HG03175 (cell line): ENCODE results near the gene TMEM150C.
A peak's percentile ranks its signal among the peaks of the same experiment; 100 is the strongest.
"Not testable (repeated sequence)": the region's sequence is repeated elsewhere in the genome, so short reads cannot be mapped to it uniquely, and the experiment has no call there.

Experiments used
- ATAC-seq: cut with Tn5 transposase; IDR thresholded peaks from one replicate; pipeline ENCODE4 v1.9.1; 2021; ENCODE audit warnings: mild to moderate bottlenecking, moderate library complexity; ENCODE audit not compliant: unreplicated experiment

Gene TMEM150C

DNA sequence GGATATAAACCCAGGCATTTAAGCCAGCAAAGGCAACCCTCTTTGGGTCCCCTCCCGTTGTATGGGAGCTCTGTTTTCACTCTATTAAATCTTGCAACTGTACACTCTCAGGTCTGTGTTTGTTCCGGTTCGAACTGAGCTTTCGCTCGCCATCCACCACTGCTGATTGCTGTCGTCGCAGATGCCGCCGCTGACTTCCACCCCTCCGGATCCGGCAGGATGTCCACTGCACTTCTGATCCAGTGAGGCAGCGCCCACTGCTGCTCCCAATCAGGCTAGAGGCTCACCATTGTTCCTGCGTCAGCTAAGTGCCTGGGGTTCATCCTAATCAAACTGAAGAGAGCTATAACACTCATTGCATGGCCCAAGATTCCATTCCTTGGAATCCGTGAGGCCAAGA lies 82.2 kb downstream of the TMEM150C start:
- ATAC-seq = no peak

GRCh38 chr4:82477469-82477868 lies 84.3 kb downstream of the TMEM150C start:
- ATAC-seq = not testable (repeated sequence)

- not testable (repeated sequence) for ATAC-seq
These were observed 85.9 kb downstream of the TMEM150C start for GRCh38 chr4:82475931-82476330.

DNA sequence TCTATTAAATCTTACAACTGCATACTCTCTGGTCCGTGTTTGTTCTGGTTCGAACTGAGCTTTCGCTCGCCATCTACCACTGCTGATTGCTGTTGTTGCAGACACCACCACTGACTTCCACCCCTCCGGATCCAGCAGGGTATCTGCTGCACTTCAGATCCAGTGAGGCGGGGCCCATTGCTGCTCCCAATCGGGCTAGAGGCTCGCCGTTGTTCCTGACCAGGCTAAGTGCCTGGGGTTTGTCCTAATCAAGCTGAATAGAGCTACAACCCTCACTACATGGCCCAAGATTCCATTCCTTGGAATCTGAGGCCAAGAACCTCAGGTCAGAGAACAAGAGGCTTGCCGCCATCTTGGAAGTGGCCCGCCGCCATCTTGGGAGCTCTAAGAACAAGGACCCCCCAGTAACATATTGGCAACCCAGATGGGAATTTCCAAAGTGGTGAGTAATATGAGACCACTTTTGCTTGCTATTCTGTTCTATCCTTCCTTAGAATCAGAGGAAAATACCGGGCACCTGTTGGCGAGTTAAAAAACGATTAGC lies 88.1 kb downstream of the TMEM150C start:
- ATAC-seq = no peak

DNA sequence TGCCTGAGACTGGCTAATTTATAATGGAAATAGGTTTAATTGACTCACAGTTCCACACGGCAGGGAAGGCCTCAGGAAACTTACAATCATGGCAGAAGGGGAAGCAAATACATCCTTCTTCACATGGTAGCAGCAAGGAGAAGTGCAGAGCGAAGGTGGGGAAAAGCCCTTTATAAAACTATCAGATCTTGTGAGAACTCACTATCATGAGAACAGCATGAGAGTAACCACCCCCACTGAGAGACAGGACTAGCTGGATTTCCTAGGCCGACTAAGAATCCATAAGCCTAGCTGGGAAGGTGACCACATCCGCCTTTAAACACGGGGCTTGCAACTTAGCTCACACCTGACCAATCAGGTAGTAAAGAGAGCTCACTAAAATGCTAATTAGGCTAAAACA lies 88.7 kb downstream of the TMEM150C start:
- ATAC-seq = not testable (repeated sequence)

- ATAC-seq = no peak
These were observed 91.9 kb downstream of the TMEM150C start for GRCh38 chr4:82469791-82470345.

GRCh38 chr4:82467471-82467870 lies 94.3 kb downstream of the TMEM150C start:
- ATAC-seq = no peak

- ATAC-seq = no peak
These were observed 98.6 kb downstream of the TMEM150C start for GRCh38 chr4:82463221-82463620.

DNA sequence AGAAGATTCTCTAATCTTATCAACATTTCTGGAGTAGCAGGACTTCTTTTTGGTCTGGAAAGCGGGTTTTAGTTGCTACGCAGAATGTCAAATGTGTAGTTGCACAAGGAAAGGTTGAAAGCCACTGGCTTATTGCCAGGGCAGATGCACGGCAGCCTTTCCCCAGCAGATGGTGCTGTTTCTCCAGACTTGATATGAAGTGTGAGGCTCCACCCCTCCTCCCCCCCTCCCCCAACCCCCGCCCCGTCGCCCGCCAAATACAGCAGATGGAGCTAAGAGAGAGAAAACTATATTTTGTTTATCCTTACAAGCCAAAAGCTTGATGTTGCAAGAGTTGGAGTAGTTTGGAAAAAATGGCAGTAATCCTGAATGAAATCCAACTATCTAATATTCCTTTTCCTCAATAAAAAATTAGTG lies 99.4 kb downstream of the TMEM150C start:
- peak; percentile 71 for ATAC-seq

DNA sequence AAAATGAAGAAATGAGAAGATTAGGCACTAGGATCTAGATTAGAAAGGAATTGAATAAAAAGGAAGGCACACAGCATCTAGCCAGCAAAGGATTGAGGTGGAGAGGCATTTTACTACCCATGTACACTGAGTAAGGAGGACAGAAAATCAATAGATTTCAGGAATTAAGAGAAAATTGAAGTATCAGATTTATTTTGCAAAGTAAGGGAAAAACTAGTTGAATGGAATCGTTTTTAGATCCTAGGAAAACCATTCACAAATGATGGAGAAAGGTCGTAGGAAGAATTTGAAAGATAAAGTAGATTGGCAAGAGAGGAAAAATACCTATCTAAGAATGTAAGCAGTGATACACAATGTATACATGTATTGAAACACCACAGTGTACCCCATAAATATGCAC lies 100.1 kb downstream of the TMEM150C start:
- ATAC-seq = no peak

- no peak for ATAC-seq
These were observed 103.1 kb downstream of the TMEM150C start for GRCh38 chr4:82458729-82459128.

DNA sequence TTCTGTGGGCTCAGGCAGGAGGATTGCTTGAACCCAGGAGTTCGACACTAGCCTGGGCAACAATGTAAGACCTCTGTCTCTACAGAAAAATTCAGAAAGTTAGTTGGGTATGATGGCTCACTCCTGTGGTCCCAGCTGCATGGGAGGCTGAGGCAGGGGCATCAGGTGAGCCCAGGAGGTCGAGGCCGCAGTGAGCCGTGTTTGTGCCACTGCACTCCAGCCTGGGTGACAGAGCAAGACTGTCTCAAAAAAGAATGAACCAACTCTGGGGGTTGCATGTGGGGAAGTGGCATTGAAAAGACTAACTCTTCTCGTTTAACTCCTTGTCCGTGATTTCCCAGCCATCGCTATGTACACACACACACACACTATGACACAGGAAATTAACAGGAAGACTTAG lies 104.5 kb downstream of the TMEM150C start:
- no peak for ATAC-seq

DNA sequence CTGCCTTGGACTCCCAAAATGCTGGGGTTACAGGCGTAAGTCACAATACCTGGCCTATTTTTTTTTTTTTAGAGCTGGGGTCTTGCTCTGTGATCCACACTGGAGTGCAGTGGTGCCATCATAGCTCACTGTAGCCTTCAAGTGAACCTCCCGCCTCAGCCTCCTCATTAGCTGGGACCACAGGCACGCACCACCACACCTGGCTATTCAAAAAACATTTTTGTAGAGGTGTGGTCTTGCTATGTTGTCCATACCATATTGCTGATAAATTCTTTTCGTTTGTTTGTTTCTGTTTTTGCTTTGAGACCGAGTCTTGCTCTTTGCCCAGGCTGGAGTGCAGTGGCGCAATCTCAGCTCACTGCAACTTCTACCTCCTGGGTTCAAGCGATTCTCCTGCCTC lies 109.8 kb downstream of the TMEM150C start:
- ATAC-seq = no peak

GRCh38 chr4:82450966-82451755 lies 110.6 kb downstream of the TMEM150C start:
- ATAC-seq = no peak

DNA sequence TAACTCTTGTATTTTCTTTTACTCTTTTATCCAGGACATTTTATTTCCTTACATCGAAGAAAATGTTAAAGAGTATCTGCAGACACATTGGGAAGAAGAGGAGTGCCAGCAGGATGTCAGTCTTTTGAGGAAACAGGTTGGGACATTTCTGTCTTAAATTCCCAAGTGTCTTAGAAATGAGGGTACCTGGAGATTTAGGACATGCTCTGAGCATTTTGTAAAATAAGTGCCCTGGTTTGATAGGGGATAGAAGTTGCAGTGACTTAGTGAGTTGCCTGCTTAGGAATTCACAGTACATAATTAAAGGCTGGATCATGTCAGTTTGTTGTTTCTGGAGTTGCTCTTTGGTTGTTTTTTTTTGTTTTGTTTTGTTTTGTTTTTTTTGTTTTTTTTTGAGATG lies 113.9 kb downstream of the TMEM150C start:
- no peak for ATAC-seq

DNA sequence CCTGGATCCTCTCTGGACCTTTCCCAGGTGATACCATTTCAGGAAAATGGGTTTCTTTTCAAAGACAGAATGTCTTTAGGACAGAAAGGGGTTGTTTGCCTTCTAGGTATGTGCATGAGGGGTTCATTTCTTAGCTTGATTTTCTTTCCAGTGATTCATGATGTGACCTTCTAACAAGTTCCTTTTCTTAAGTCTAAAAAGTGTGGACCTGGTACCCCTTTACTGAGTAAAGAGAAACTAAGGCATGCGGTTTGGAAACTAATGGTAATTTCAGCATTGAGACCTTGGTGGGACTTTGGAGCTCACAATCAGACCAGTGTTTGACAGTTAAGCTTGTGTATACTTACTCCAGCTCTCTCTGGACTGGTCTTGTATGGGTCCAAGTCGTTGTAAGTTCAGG lies 122.7 kb downstream of the TMEM150C start:
- no peak for ATAC-seq

GRCh38 chr4:82437285-82438005 lies 124.3 kb downstream of the TMEM150C start:
- no peak for ATAC-seq

DNA sequence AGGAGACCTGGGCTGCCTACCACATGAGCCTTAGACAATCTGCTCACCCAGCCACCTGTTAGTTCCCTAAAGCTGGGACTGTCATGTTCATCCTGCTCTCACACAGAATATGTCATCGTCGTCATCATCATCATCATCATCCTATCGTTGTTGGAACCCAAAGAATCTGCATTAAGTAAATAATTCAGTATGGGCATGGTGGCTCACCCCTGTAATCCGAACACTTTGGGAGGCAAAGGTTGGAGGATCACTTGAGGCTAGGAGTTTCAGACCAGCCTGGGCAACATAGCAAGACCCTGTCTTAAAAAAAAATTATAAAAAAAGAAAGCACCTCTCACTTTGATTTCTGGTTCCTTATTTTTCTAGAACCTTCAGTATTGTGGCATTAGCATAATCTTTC lies 125.0 kb downstream of the TMEM150C start:
- ATAC-seq = no peak

- ATAC-seq = no peak
These were observed 125.7 kb downstream of the TMEM150C start for GRCh38 chr4:82436130-82436529.

DNA sequence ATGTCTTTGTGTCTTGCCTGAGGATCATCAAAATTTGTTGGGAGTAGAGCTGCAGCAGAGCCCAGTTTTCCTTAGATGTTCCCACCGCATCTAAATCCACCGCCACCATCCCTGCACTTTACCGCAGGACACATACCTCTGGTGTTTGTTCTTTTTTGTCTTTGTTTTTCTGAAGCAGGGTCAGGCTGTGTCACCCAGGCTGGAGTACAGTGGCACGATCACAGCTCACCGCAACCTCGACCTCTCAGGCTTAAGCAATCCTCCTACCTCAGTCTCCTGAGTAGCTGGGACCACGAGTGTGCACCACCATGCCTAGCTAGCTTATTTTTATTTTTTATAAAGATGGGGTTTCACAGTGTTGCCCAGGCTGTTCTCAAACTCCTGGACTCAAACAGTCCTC lies 126.8 kb downstream of the TMEM150C start:
- no peak for ATAC-seq

DNA sequence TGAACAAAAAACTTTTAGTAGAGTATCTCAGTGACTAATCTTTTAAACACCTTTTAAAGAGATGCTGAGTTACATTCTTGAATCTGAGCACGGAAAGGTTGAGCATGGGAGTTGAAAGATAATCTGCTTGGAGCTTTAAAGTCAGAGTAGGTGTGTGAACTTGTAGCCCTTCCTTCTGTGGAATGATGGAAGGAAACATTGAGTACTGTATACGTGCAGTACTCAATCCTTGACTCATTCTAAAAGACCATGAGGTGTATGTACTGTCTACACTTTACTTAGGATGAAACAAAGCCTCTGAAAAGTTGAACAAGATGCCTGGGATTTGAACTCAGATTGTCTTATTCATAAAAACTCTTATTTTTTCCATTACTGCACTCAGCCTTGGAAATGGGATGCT lies 128.0 kb downstream of the TMEM150C start:
- no peak for ATAC-seq
